H1 (cell line): ENCODE data around the gene KISS1R. TPM values are rescaled to one million over a fixed set of nuclear protein-coding genes. Genes with fewer than 3 reads are reported as not detected.

Experiments
- CTCF ChIA-PET: fragments of 300-600 bp; sonication (Branson Sonifier 250); formaldehyde crosslinking; loops from one replicate; lab custom pipeline; 2021; ENCODE audit not compliant: partially characterized antibody; lab: Charles Lee
- POLR2A ChIA-PET: fragments of 300-600 bp; sonication (Branson Sonifier 250); formaldehyde crosslinking; loops from one replicate; lab custom pipeline; 2021; ENCODE audit warnings: inconsistent platforms; ENCODE audit not compliant: partially characterized antibody; lab: Charles Lee
- DNase-seq, 2 experiments: peaks; one replicate each; pipeline versions ENCODE4 v3.0.0 to v3.0.0-alpha.2; 2010 to 2022; ENCODE audit warnings: low spot score in 2 of 2, low read depth in 1 of 2, mixed read lengths in 1 of 2
- FAIRE-seq: peaks from 2 replicates; lab custom pipeline; 2011; peaks lifted over from hg19 to GRCh38; lab: Jason Lieb, UNC
- H2AFZ ChIP-seq: 2 replicates; pipeline ENCODE4 v1.8.1; 2012; ENCODE audit warnings: low read length, inconsistent platforms
- H2AK5ac ChIP-seq: 2 replicates; pipeline ENCODE4 v1.6.1; 2013; ENCODE audit warnings: low read depth, low read length
- H2BK120ac ChIP-seq: replicated peaks from 2 replicates; pipeline ENCODE3; 2013; ENCODE audit warnings: low read depth, low read length, inconsistent platforms
- H2BK12ac ChIP-seq: 2 replicates; pipeline ENCODE4 v1.6.1; 2013; ENCODE audit warnings: low read depth, low read length
- H2BK15ac ChIP-seq: 2 replicates; pipeline ENCODE4 v1.6.1; 2013; ENCODE audit warnings: low read length
- H2BK20ac ChIP-seq: 2 replicates; pipeline ENCODE4 v1.6.1; 2013; ENCODE audit warnings: low read length
- H2BK5ac ChIP-seq: 2 replicates; pipeline ENCODE4 v1.6.1; 2013; ENCODE audit warnings: low read depth, low read length
- H3K14ac ChIP-seq: 2 replicates; pipeline ENCODE4 v1.6.1; 2013; ENCODE audit warnings: inconsistent platforms; ENCODE audit not compliant: insufficient read length
- H3K18ac ChIP-seq: 2 replicates; pipeline ENCODE4 v1.6.1; 2013; ENCODE audit warnings: low read length; ENCODE audit errors: extremely low read depth
- H3K23ac ChIP-seq: 2 replicates; pipeline ENCODE4 v1.6.1; 2013; ENCODE audit warnings: inconsistent platforms; ENCODE audit not compliant: insufficient read length
- H3K23me2 ChIP-seq: 2 replicates; pipeline ENCODE4 v1.6.1; 2013; ENCODE audit warnings: low read depth, low read length
- H3K27ac ChIP-seq: 2 replicates; pipeline ENCODE4 v1.6.1; 2011; ENCODE audit warnings: low read depth, low read length, inconsistent platforms
- H3K27me3 ChIP-seq, 4 experiments: replicated peaks in 1 of 4; 1 replicate in 1 of 4; 2 replicates in 3 of 4; pipeline versions ENCODE4 v1.6.1 to v1.8.1; 2011 to 2013; ENCODE audit warnings: low read length in 3 of 4, mild to moderate bottlenecking in 3 of 4, inconsistent platforms in 2 of 4, mixed read lengths in 2 of 4, moderate library complexity in 1 of 4; ENCODE audit not compliant: control insufficient read depth in 3 of 4, insufficient read depth in 3 of 4; ENCODE audit errors: extremely low read depth in 1 of 4
- H3K36me3 ChIP-seq, 4 experiments: 2 replicates each; pipeline versions ENCODE4 v1.6.1 to v1.8.1; 2011 to 2013; ENCODE audit warnings: mild to moderate bottlenecking in 4 of 4, low read length in 3 of 4, moderate library complexity in 2 of 4, control low read depth in 1 of 4, inconsistent platforms in 1 of 4; ENCODE audit not compliant: insufficient read depth in 4 of 4, control insufficient read depth in 2 of 4
- H3K4ac ChIP-seq: replicated peaks from 2 replicates; pipeline ENCODE3; 2013; ENCODE audit warnings: low read length, low read depth, mixed read lengths, inconsistent platforms; ENCODE audit not compliant: insufficient read length
- H3K4me1 ChIP-seq, 4 experiments: replicated peaks in 1 of 4; 1 replicate in 1 of 4; 2 replicates in 3 of 4; pipeline versions ENCODE4 v1.6.1 to v1.8.1; 2011 to 2013; ENCODE audit warnings: low read length in 3 of 4, inconsistent platforms in 2 of 4, mixed read lengths in 1 of 4; ENCODE audit not compliant: insufficient read depth in 4 of 4, control insufficient read depth in 3 of 4
- H3K4me2 ChIP-seq, 2 experiments: 2 replicates each; pipeline versions ENCODE4 v1.6.1 to v1.8.1; 2011 to 2013; ENCODE audit warnings: low read depth in 2 of 2, low read length in 2 of 2, control low read depth in 1 of 2, inconsistent platforms in 1 of 2, mild to moderate bottlenecking in 1 of 2; ENCODE audit not compliant: insufficient read depth in 1 of 2
- H3K4me3 ChIP-seq, 4 experiments: fragments of 200-600, 300-600 bp in 1 of 4; sonication (generic), shearing (Covaris generic), sonication (Bioruptor Twin) in 1 of 4; 2 replicates each; pipeline versions ENCODE4 v1.5.1 to v1.8.1; 2011 to 2016; ENCODE audit warnings: low read length in 4 of 4, low read depth in 3 of 4, control low read depth in 2 of 4, inconsistent platforms in 2 of 4, mild to moderate bottlenecking in 2 of 4, mixed read lengths in 1 of 4, moderate library complexity in 1 of 4; ENCODE audit not compliant: insufficient read depth in 2 of 4; ENCODE audit errors: extremely low read depth in 1 of 4
- H3K56ac ChIP-seq: replicated peaks from 2 replicates; pipeline ENCODE3; 2013; ENCODE audit warnings: low read depth, mild to moderate bottlenecking, mixed read lengths, low read length, inconsistent platforms; ENCODE audit not compliant: insufficient read length
- H3K79me1 ChIP-seq: 2 replicates; pipeline ENCODE4 v1.6.1; 2013; ENCODE audit warnings: low read depth, low read length, control low read depth
- H3K79me2 ChIP-seq, 2 experiments: 2 replicates each; pipeline versions ENCODE4 v1.6.1 to v1.8.1; 2012 to 2013; ENCODE audit warnings: low read length in 2 of 2, mild to moderate bottlenecking in 2 of 2, inconsistent platforms in 1 of 2; ENCODE audit not compliant: insufficient read depth in 2 of 2, control insufficient read depth in 1 of 2
- H3K9ac ChIP-seq, 4 experiments: replicated peaks in 1 of 4; 1 replicate in 1 of 4; 2 replicates in 3 of 4; pipeline versions ENCODE4 v1.6.1 to v1.8.1; 2011 to 2013; ENCODE audit warnings: low read depth in 3 of 4, low read length in 3 of 4, control low read depth in 2 of 4, mild to moderate bottlenecking in 2 of 4, moderate library complexity in 2 of 4, inconsistent platforms in 1 of 4; ENCODE audit errors: extremely low read depth in 1 of 4
- H3K9me3 ChIP-seq, 2 experiments: 2 replicates each; pipeline versions ENCODE4 v1.6.1 to v1.8.1; 2012 to 2013; ENCODE audit warnings: mild to moderate bottlenecking in 2 of 2, moderate library complexity in 2 of 2, control low read depth in 1 of 2, inconsistent platforms in 1 of 2, low read depth in 1 of 2, low read length in 1 of 2, mixed read lengths in 1 of 2; ENCODE audit not compliant: insufficient read depth in 2 of 2
- H4K20me1 ChIP-seq, 2 experiments: replicated peaks in 1 of 2; 2 replicates each; pipeline versions ENCODE3 to v1.8.1; 2011 to 2013; ENCODE audit warnings: inconsistent platforms in 2 of 2, low read length in 2 of 2, mild to moderate bottlenecking in 1 of 2; ENCODE audit not compliant: insufficient read depth in 2 of 2, control insufficient read depth in 1 of 2
- H4K5ac ChIP-seq: 2 replicates; pipeline ENCODE4 v1.6.1; 2013; ENCODE audit warnings: low read length, low read depth, mixed read lengths, inconsistent platforms; ENCODE audit not compliant: insufficient read length
- H4K8ac ChIP-seq: 2 replicates; pipeline ENCODE4 v1.8.0; 2013; ENCODE audit warnings: mild to moderate bottlenecking, moderate library complexity, low read length, inconsistent platforms; ENCODE audit not compliant: insufficient read depth; ENCODE audit errors: extremely low read depth
- H4K91ac ChIP-seq: replicated peaks from 2 replicates; pipeline ENCODE3; 2013; ENCODE audit warnings: low read length, mixed read lengths, inconsistent platforms; ENCODE audit not compliant: insufficient read length
- ASH2L ChIP-seq: fragments of 200-600, 300-600 bp; sonication (generic); IDR thresholded peaks from one replicate; pipeline ENCODE4 v1.7.1; 2017; ENCODE audit warnings: low read length
- CEBPB ChIP-seq: IDR thresholded peaks from 2 replicates; pipeline ENCODE4 v1.6.1; 2012; ENCODE audit warnings: low read depth, low read length
- EGR1 ChIP-seq: IDR thresholded peaks from 2 replicates; pipeline ENCODE4 v1.6.1; 2011; ENCODE audit warnings: low read depth, low read length, borderline replicate concordance
- NANOG ChIP-seq: IDR thresholded peaks from 2 replicates; pipeline ENCODE4 v1.6.1; 2011; ENCODE audit warnings: low read length, low read depth, mild to moderate bottlenecking, inconsistent platforms; ENCODE audit not compliant: insufficient read depth, poor library complexity, severe bottlenecking
- POU5F1 ChIP-seq: IDR thresholded peaks from 2 replicates; pipeline ENCODE4 v1.6.1; 2011; ENCODE audit warnings: low read depth, mild to moderate bottlenecking, low read length, moderate library complexity
- SIN3A ChIP-seq, 2 experiments: IDR thresholded peaks in 1 of 2; conservative IDR thresholded peaks in 1 of 2; 2 replicates each; pipeline ENCODE4 v1.6.1; 2011 to 2012; ENCODE audit warnings: low read length in 2 of 2, improper control_type of control experiment in 1 of 2, low read depth in 1 of 2, mild to moderate bottlenecking in 1 of 2
- SP1 ChIP-seq: IDR thresholded peaks from 2 replicates; pipeline ENCODE4 v1.6.1; 2011; ENCODE audit warnings: low read depth, low read length
- TAF7 ChIP-seq: optimal IDR thresholded peaks from 2 replicates; pipeline ENCODE3; 2011; ENCODE audit warnings: low read depth, mild to moderate bottlenecking, inconsistent platforms, low read length, moderate library complexity, borderline replicate concordance
- YY1 ChIP-seq: IDR thresholded peaks from 2 replicates; pipeline ENCODE4 v1.6.1; 2011; ENCODE audit warnings: low read depth, mild to moderate bottlenecking, low read length
- ZNF274 ChIP-seq: IDR thresholded peaks from 2 replicates; pipeline ENCODE4 v1.7.0; 2012; ENCODE audit warnings: low read length, borderline replicate concordance; ENCODE audit errors: extremely low read depth
- WGBS, 2 experiments: shearing (Covaris generic) in 1 of 2; methylation state at CpG; one replicate each; pipeline versions ENCODE4 v1.1.6 to v1.1.7; 2013 to 2015; ENCODE audit warnings: low lambda C conversion rate in 2 of 2, mixed read lengths in 2 of 2, inconsistent platforms in 1 of 2, low coverage in 1 of 2, missing lambda C conversion rate in 1 of 2; ENCODE audit not compliant: insufficient replicate concordance in 2 of 2, insufficient coverage in 1 of 2, insufficient read length in 1 of 2; ENCODE audit errors: extremely low coverage in 1 of 2, missing lambda C conversion rate in 1 of 2; 5-methylcytosine and 5-hydroxymethylcytosine counted together
- polyA plus RNA-seq, 7 experiments: library from polyadenylated mRNA; depleted of rRNA in 3 of 7; stranded (reverse) in 5 of 7; unstranded in 2 of 7; fragments of >200 nt in 5 of 7; fragments of 200-250 nt in 2 of 7; gene quantifications; 1 replicate in 5 of 7; 2 replicates in 1 of 7; 4 replicates in 1 of 7; pipeline versions ENCODE4 v1.2.1 to v1.2.3, GENCODE V29; 2011 to 2013; ENCODE audit warnings: missing spikeins in 2 of 7, mixed read lengths in 2 of 7
- total RNA-seq: library from RNA; stranded (reverse); fragmentation: NEBNext Ultra II Directional; extraction: Animal tissue kit (Norgen Biotek cat#: 25700); gene quantifications from 2 replicates; pipeline ENCODE4 v1.2.1, GENCODE V29; 2021

KISS1R gene
- total and polyA plus RNA-seq, 2 of the 8 experiments (the other 6 are each of a cell fraction or from before 2014, with no cell fraction given) = 2.3 to 2.7 TPM

DNA sequence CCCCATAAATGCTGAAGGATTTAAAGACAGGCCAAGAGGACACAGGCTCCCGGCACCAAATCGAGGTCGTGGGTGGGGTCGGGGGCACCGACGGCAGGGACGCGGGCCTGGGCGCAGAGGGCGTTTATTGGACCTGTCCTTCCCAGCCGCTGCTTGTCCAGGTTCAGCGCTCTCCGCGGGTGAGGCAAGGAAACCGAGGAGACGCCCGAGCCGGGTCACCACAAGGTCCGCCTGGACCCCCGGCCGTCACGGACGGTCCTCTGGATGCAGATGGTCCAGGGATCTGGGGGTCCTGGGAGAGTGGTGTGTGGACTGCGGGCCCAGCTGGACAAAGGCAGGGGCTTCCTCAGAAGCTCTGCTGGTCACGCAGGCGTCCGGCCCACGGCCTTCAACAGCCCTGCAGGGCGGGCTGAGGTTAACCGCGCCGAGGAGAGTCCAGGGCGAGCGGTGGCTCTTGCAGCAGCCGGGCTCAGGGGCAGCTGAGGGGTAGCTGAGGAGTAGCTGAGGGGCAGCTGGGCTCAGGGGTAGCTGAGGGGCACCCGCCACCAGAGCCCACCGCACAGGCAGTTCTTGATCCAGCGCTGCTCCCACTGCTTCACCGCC is 49.2 kb upstream of the KISS1R start:
- Histone ChIP-seq H4K20me1 (peaks cover 4 to 8% of the 10 kb centered on the region in 2 experiments), H4K5ac (no peak overlapping the region), H3K79me2 (no peaks in the 10 kb centered on the region), H3K4ac (peak overlapping the region; percentile 78), H4K91ac (no peak overlapping the region), H3K36me3 (peaks cover 0 to 12% (median 0%) of the 10 kb centered on the region in 4 experiments; a peak in 2 of 8 replicates), H3K9me3 (peaks cover 0 to 3% of the 10 kb centered on the region in 2 experiments; a peak in 1 of 4 replicates), H2AFZ (no peak overlapping the region), H3K4me2 (peak overlapping the region in 1 of 2 experiments; percentile 35; a peak in 2 of 4 replicates), H4K8ac (peak overlapping the region; percentile 71; the same call in 1 of the 2 replicates), H2BK12ac (peak overlapping the region; percentile 87; the same call in 1 of the 2 replicates), H3K27me3 (peaks cover 0 to 4% (median 0%) of the 10 kb centered on the region in 4 experiments; a peak in 2 of 7 replicates), H3K56ac (no peak overlapping the region), H2BK120ac (no peak overlapping the region), H3K4me1 (peaks cover 3 to 18% (median 7%) of the 10 kb centered on the region in 4 experiments), H3K79me1 (no peaks in the 10 kb centered on the region; the same call in 1 of the 2 replicates), H3K9ac (no peak overlapping the region; a peak in 1 of 7 replicates), H2AK5ac (no peak overlapping the region), H3K27ac (no peak overlapping the region), H3K23me2 (no peaks in the 10 kb centered on the region), H3K4me3 (no peak overlapping the region), H2BK5ac (no peak overlapping the region), H2BK15ac (no peak overlapping the region), H3K18ac (0 out of 2 replicates have a peak overlapping the region, but pooled peaks have one; percentile 71), H3K23ac (no peak overlapping the region), H2BK20ac (no peak overlapping the region), H3K14ac (no peak overlapping the region)
- WGBS, 2 experiments = 94% methylated on average over 29 of the region's 39 CpGs; no CpG with 5 or more reads in 1 of the 2 experiments
- POLR2A ChIA-PET = interaction anchor here (0.6 to 0.8 kb wide), 2 partner anchors 53 to 70 kb away, joined by 3 read pairs; no protein-coding TSS in a partner anchor
- DNase-seq (no peak), FAIRE-seq (no peak)
- CTCF ChIA-PET = interaction anchor here (0.6 to 2.6 kb wide), 10 partner anchors 35 to 370 kb away, joined by 3 to 8 read pairs (median 4); no protein-coding TSS in a partner anchor
- no peak for TF ChIP-seq POU5F1
- TF ChIP-seq ASH2L = no peak
- TF ChIP-seq SP1 = no peak
- no peak for TF ChIP-seq YY1
- no peak for TF ChIP-seq ZNF274
- no peak for TF ChIP-seq TAF7
- no peak for TF ChIP-seq CEBPB
- TF ChIP-seq EGR1 = no peak
- no peak for TF ChIP-seq SIN3A (conservative IDR thresholded peaks at IDR 0.05 in 1 of 2, IDR thresholded peaks at IDR 0.05 in 1 of 2; ENCODE audit: low read depth in 1 of 2, low read length in 2 of 2)
- TF ChIP-seq NANOG = no peak
